ENCODE measurements around the gene EMC9. TPM values are rescaled to one million over a fixed set of nuclear protein-coding genes. Genes with fewer than 3 reads are reported as not detected.
A peak's percentile ranks its signal among the peaks of the same experiment; 100 is the strongest.

Gene EMC9
- total RNA-seq, 3 donors from 2014 or later (not counting 1 experiment from before 2014, with no cell fraction given) = 9.3 to 12.3 (median 12.0) TPM

DNA sequence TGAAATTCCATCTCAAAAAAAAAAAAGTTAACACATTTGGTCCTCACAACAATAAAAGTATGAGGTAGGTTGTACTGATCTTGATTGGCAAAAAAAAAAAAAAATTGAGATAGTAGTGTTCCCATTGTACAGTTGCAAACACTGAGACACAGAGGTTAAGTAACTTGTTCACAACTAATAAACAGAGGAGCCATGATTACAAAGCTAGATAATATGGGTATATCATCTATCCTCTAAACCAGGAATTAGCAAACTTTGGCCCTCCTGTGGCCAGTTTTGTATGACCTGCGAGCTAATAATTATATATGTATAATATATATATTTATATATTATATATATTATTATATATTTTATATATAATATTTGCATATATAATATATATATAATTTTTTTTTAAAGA lies 7.7 kb downstream of the EMC9 start:
- ATAC-seq (no peak), DNase-seq (no peak)
- Histone ChIP-seq H3K4me1 (ENCODE audit: control insufficient read depth, insufficient read depth, low read length) (peaks cover 30% of the 10 kb centered on the region), H3K27ac (ENCODE audit: low read length) (no peak overlapping the region), H3K36me3 (ENCODE audit: control insufficient read depth, insufficient read depth, low read length) (peaks cover 19% of the 10 kb centered on the region), H3K4me3 (ENCODE audit: low read length) (no peak overlapping the region), H3K9me3 (ENCODE audit: control insufficient read depth, insufficient read depth, low read length) (no peaks in the 10 kb centered on the region), H3K27me3 (ENCODE audit: control insufficient read depth, insufficient read depth, low read length) (no peaks in the 10 kb centered on the region)
- Mint-ChIP-seq H3K9me3 (no peaks in the 10 kb centered on the region), H3K27ac (no peak overlapping the region), H3K4me1 (peaks cover 21 to 24% of the 10 kb centered on the region in 2 donors), H3K36me3 (no peaks in the 10 kb centered on the region), H3K4me3 (no peak overlapping the region), H3K27me3 (ENCODE audit: low read depth in 2 of 2) (no peaks in the 10 kb centered on the region)
- no peak for TF ChIP-seq CTCF (IDR thresholded peaks at IDR 0.05)
- no CpG with 5 or more reads among the region's 1 CpG for WGBS (ENCODE audit: insufficient coverage)
- intact Hi-C loops (cut with micrococcal nuclease) = loop anchor here (10.0 kb wide), 1 partner anchor 1209 kb away; the partner anchor contains the start of gene PRMT5

GRCh38 chr14:24132976-24133375 lies 8.4 kb downstream of the EMC9 start:
- H3K4me3 Mint-ChIP-seq = no peak overlapping the region
- ATAC-seq (no peak), DNase-seq (no peak)
- Histone ChIP-seq H3K4me1 (ENCODE audit: control insufficient read depth, insufficient read depth, low read length) (peaks cover 30% of the 10 kb centered on the region), H3K9me3 (ENCODE audit: control insufficient read depth, insufficient read depth, low read length) (no peaks in the 10 kb centered on the region), H3K36me3 (ENCODE audit: control insufficient read depth, insufficient read depth, low read length) (peaks cover 11% of the 10 kb centered on the region), H3K27me3 (ENCODE audit: control insufficient read depth, insufficient read depth, low read length) (no peaks in the 10 kb centered on the region), H3K4me3 (ENCODE audit: low read length) (no peak overlapping the region), H3K27ac (ENCODE audit: low read length) (no peak overlapping the region)
- TF ChIP-seq CTCF (IDR thresholded peaks at IDR 0.05) = no peak
- H3K27me3 Mint-ChIP-seq (ENCODE audit: low read depth in 2 of 2) = no peaks in the 10 kb centered on the region
- intact Hi-C loops (cut with micrococcal nuclease) = loop anchor here (10.0 kb wide), 1 partner anchor 1208 kb away; the partner anchor contains the start of gene PRMT5
- H3K36me3 Mint-ChIP-seq = no peaks in the 10 kb centered on the region
- H3K4me1 Mint-ChIP-seq = peaks cover 17 to 19% of the 10 kb centered on the region in 2 donors
- H3K27ac Mint-ChIP-seq = no peak overlapping the region
- 100% methylated on average over 1 of the region's 2 CpGs for WGBS (ENCODE audit: insufficient coverage)
- no peaks in the 10 kb centered on the region for H3K9me3 Mint-ChIP-seq

DNA sequence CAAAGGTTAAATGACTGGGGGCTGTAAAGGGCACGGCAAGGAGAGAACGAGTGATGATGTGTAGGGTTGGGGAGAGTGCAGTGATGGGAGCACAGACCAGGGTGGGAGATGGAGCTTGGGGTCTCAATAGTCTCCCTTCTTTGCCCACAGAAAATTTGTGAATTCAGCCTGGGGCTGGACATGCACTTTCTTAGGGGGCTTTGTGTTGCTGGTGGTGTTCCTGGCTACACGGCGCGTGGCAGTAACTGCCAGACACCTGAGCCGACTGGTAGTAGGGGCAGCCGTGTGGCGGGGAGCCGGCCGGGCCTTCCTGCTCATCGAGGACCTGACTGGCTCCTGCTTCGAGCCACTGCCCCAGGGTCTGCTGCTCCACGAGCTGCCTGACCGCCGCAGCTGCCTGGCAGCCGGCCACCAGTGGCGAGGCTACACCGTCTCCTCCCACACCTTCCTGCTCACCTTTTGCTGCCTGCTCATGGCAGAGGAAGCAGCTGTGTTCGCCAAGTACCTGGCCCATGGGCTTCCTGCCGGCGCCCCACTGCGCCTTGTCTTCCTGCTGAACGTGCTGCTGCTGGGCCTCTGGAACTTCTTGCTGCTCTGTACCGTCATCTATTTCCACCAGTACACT lies 9.2 kb downstream of the EMC9 start:
- intact Hi-C loops (cut with micrococcal nuclease) = loop anchor here (10.0 kb wide), 1 partner anchor 1207 kb away; the partner anchor contains the start of gene PRMT5
- H3K4me1 ChIP-seq (ENCODE audit: control insufficient read depth, insufficient read depth, low read length) = peaks cover 22% of the 10 kb centered on the region
- Mint-ChIP-seq H3K27ac (peak overlapping the region in 1 of 2 donors; percentile 20), H3K36me3 (no peaks in the 10 kb centered on the region), H3K27me3 (ENCODE audit: low read depth in 2 of 2) (no peaks in the 10 kb centered on the region), H3K9me3 (no peaks in the 10 kb centered on the region), H3K4me1 (peaks cover 16 to 17% of the 10 kb centered on the region in 2 donors), H3K4me3 (no peak overlapping the region)
- TF ChIP-seq CTCF (IDR thresholded peaks at IDR 0.05) = no peak
- ATAC-seq = no peak
- DNase-seq = peak in 1 of 2 donors; percentile 62
- no peaks in the 10 kb centered on the region for H3K27me3 ChIP-seq (ENCODE audit: control insufficient read depth, insufficient read depth, low read length)
- H3K4me3 ChIP-seq (ENCODE audit: low read length) = no peak overlapping the region
- peaks cover 3% of the 10 kb centered on the region for H3K36me3 ChIP-seq (ENCODE audit: control insufficient read depth, insufficient read depth, low read length)
- 39% methylated on average over 24 of the region's 24 CpGs for WGBS (ENCODE audit: insufficient coverage)
- no peak overlapping the region for H3K27ac ChIP-seq (ENCODE audit: low read length)
- H3K9me3 ChIP-seq (ENCODE audit: control insufficient read depth, insufficient read depth, low read length) = no peaks in the 10 kb centered on the region
